Measurements from ENCODE around the gene CFHR5. TPM values are rescaled to one million over a fixed set of nuclear protein-coding genes. Genes with fewer than 3 reads are reported as not detected.
"Not testable (repeated sequence)": the region's sequence is repeated elsewhere in the genome, so short reads cannot be mapped to it uniquely, and the experiment has no call there.

CFHR5 gene
- total RNA-seq, 1 donor from 2014 or later: not detected

DNA sequence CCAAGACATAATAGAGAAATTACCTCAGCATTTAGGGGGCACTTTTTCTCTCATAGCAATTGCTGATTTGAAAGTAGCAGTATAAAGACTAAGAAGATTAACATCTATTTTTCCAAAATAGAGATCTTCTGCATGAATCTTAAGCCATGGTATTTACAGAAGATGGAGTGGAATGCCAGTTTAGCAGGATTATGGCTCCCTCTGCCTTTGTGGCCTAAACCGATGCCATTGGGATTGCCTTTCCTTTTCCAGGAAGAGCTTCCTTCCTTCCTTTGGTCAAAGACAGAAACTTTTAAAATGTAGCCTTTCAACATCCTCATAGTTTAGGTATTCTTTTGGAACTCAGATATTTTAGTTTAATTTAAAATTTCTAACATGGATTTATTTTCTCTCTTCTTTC is 39.4 kb downstream of the CFHR5 start:
- FAIRE-seq (no peak), DNase-seq (ENCODE audit: low spot score in 2 of 2) (no peak)

DNA sequence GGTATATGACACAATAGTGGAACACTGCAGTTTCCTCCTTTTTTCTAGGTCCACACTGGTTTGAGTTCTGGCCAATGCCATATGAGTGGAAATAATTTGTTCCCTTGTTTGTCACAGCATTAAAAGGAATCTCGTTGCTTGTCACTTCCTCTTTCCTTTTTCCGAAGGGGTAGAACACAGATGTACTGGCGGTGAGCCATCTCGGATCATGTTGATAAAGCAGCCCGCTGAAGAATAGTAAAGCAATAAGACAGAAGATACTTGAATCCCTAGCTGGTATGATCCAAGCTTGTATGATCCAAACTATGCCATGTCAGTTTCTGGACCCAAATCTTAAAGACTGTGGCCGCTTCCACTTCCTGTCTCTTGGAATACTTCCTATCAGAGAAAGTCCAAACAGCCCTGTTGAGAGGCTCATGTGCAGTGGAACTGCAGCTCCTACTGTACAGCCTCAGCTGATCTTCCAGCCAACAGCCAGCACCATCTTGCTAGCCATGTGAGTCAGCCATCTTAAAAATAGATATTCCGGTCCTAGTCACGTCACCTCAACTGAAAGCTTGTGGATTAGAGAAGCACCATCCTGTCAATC is 40.3 kb downstream of the CFHR5 start:
- FAIRE-seq: no peak

DNA sequence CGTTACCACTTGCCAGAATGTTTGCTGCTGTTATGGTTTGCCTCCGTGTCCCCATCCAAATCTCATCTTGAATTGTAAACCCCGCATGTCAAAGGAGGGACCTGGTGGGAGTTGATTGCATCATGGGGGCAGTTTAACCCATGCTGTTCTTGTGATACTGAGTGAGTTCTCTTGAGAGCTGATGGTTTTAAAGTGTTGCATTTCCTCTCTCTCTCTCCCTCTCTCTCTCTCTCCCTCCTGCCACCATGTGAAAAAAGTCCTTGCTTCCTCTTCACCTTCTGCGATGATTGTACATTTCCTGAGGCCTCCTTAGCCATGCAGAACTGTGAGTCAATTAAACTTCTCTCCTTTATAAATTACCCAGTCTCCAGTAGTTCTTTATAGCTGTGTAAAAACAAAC is 44.4 kb downstream of the CFHR5 start:
- DNase-seq (ENCODE audit: low spot score in 2 of 2) (no peak), FAIRE-seq (no peak)

More for the DNA sequence above, 40.3 kb downstream of the CFHR5 start:
- no peak for DNase-seq (ENCODE audit: low spot score in 2 of 2)

DNA sequence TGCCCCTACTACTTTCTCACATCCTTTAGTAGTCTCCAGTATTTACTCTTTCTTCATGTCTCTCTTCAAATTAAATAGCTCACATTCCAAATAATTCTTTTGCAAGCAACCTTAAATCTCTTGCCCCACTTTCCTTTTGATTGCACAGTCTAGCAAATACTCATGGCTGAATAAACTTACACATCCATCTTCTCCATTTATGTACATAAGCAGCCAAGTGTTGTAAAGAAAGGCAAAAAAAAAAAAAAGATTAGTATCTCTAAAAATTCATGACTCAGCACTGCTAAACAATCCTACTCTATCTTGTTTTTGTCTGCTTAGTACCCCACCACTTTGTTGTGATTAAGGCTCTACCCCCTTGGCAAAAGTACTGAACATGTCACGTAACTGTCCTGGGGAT is 47.1 kb downstream of the CFHR5 start:
- no peak for FAIRE-seq

DNA sequence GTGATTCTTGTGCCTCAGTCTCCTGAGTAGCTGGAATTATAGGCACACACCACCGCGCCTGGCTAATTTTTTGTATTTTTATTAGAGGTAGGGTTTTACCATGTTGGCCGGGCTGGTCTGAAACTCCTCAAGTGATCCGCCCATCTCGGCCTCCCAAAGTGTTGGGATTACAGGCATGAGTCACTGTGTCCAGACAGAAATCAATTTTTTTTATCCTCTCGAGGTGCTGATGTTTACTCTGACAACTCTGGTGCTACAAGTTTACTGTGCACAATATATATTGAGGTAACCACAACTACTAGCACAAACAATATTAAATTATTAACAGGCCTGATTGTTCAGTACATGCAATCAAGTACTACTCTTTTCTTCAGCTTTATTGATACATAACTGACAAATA is 50.0 kb downstream of the CFHR5 start:
- FAIRE-seq (no peak), DNase-seq (ENCODE audit: low spot score in 2 of 2) (no peak)

More for the DNA sequence above, 47.1 kb downstream of the CFHR5 start:
- DNase-seq (ENCODE audit: low spot score in 2 of 2): no peak

DNA sequence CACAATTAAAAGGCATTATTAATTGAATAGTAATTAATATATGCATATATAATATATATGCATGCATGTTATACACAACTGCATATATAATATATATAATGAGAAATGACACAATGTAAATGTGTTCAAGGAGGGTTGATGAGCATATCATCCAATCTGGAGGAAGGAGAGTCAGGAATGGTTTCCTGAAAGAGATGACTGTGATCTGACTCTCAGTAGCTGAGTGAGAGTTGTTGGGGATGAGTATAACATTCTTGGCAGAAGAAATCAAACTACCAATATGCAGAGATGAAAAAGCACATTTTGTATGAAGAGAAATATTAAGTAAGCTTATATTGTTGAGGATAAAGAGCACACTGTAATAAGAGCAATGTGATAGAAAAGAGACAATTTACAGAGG is 52.4 kb downstream of the CFHR5 start:
- no peak for FAIRE-seq
- no peak for DNase-seq (ENCODE audit: low spot score in 2 of 2)

DNA sequence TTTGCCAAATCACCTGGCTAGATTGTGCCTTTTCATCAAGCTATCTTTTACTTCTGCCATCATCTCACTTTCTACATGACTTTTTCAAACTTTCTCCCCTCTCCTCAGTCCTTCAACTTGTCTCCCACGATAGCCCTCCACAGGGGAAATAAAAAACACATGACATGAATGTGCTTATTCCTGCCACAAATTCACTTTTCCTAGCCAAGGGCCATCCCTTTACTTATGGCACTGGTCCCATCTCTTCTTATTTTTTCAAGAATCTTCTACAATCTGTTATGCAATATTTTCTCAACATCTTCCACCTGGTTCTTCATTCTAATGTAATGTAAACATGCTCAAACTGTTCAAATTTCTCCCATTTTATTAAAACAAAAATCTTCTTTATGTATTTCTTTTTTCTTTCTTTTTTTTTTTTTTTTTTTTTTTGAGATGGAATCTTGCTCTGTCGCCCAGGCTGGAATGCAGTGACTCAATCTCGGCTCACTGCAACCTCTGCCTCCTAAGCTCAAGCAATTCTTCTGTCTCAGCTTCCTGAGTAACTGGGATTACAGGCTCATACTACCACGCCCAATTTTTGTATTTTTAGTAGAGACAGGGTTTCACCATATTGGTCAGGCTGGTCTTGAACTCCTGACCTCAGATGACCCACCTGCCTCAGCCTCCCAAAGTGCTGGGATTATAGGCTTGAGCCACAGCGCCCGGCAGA is 57.4 kb downstream of the CFHR5 start:
- DNase-seq (ENCODE audit: low spot score in 2 of 2); FAIRE-seq: not testable (repeated sequence)

DNA sequence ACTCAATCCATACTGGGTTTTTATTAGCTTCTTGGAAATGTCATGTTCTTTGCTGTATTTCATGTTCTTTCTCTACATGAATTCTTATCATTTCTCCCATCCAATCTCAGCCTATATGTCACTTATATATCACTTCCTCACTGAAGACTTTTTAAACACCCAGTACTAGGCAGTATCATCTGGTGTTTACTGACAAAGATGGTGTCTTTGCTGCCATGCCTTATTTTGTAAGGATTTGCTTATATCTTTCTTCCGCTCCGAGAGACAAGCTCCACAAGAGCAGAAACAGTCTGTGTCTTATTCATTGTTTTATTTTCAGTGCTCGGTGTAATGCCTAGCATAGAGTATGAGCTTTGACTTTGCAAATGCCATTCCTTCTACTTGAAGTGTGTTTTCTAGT is 59.5 kb downstream of the CFHR5 start:
- DNase-seq (ENCODE audit: low spot score in 2 of 2): no peak
- no peak for FAIRE-seq

DNA sequence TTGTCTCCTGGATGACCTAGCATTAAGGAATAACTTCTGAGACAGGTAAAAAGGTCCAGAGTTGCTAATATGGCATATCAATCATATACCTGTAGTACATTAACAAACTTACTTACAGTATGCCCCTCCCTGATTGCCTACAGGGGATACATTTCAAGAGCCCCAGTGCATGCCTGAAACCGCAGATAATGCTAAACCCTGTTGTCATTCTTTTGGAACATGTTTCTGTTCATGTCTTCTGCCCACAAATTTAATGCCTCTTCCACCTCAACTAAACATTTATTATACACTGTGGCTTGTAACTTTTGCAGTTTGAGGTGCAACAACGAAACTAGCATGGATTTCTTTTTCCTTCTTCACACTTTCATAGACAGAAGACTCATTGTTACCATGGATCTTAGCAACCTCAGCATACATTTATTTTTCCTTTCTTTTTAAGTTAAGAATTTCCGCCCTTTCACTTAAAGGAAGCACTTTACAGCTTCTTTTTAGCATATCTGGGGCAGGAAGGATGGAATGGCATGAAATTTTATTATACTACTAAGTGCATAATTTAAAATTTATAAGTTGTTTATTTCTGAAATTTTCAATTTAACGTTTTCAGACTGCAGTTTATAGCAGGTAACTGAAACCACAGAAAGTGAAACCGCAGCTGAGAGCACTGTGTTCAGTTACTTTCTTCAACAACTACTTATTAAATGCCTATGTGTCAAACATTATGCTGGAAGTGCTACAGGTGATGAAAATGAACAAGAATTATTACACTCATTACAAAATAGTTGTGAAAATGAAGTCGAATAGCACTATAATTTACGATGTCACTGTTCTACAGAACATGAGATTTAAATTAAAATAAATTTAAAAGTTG is 64.4 kb downstream of the CFHR5 start:
- FAIRE-seq (no peak), DNase-seq (ENCODE audit: low spot score in 2 of 2) (no peak)

DNA sequence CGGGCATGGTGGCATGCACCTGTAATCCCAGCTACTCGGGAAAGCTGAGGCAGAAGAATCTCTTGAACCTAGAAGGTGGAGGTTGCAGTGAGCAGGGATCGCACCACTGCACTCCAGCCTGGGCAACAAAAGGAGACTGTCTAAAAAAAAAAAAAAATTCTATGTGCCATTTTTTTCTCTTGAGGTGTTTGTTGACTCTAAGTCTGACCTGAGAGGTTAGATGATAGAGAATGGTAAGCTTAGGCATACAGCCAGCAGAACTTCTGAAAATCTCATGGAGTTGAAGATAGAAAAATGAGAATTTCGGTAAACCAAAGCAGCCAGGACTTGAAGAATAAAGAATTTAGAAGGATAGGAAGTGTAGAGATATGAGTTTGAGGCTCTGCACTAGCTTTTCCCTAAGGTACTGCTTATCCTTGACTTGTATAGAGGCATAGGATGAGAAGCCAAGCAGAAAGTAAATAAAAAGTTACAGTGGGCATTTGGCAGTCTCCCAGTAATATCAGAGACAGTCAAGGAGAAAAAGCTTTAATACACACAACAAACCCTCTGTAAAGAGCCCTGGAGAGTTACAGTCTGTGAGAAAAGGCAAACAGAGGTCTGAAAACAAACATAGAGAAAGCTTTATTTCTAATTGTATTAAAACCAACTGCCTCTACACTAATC is 65.5 kb downstream of the CFHR5 start:
- FAIRE-seq: no peak
- no peak for DNase-seq (ENCODE audit: low spot score in 2 of 2)

DNA sequence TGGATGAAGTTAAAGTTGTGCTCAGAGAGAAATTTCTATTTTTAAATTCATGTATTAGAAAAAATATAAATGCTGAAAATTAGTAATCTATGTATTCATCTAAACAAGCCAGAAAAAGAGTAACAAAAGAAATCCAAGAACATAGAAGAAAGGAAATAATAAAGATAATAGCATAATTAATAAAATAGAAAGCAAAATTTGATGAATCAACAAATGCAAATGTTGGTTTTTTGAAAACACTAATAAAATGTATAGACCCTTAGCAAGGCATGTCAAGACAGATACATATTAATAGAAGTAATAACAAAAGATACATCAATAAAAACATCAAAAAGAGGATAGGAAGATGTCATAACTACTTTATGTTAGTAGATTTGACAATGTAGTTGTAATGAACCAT is 71.7 kb downstream of the CFHR5 start:
- FAIRE-seq: no peak

More for the DNA sequence above, 71.7 kb downstream of the CFHR5 start:
- no peak for DNase-seq (ENCODE audit: low spot score in 2 of 2)

Small RNA genes within 50 kb of the gene (small RNA-seq; reads per million reads assigned to genes)
- not detected for gene AL139418.1

Other genes with a start within 250 kb of the CFHR5 start
- not detected for gene CFHR3, start 202.7 kb upstream of the CFHR5 start, total RNA-seq
- gene CFHR1, start 157.8 kb upstream of the CFHR5 start, total RNA-seq: 0.41 TPM
- 0.41 TPM for gene CFHR4, start 89.5 kb upstream of the CFHR5 start, total RNA-seq
- not detected for gene CFHR2, start 33.8 kb upstream of the CFHR5 start, total RNA-seq
- gene F13B, start 89.7 kb downstream of the CFHR5 start, total RNA-seq: not detected
- 7.3 TPM for gene ASPM, start 169.1 kb downstream of the CFHR5 start, total RNA-seq
- 95.0 TPM for gene ZBTB41, start 223.7 kb downstream of the CFHR5 start, total RNA-seq